ENCODE results near the gene CD1C. TPM values are rescaled to one million over a fixed set of nuclear protein-coding genes. Genes with fewer than 3 reads are reported as not detected.
"Not testable (repeated sequence)": the region's sequence is repeated elsewhere in the genome, so short reads cannot be mapped to it uniquely, and the experiment has no call there.

CD1C gene
- total RNA-seq, 1 donor from 2014 or later: 0.41 TPM

DNA sequence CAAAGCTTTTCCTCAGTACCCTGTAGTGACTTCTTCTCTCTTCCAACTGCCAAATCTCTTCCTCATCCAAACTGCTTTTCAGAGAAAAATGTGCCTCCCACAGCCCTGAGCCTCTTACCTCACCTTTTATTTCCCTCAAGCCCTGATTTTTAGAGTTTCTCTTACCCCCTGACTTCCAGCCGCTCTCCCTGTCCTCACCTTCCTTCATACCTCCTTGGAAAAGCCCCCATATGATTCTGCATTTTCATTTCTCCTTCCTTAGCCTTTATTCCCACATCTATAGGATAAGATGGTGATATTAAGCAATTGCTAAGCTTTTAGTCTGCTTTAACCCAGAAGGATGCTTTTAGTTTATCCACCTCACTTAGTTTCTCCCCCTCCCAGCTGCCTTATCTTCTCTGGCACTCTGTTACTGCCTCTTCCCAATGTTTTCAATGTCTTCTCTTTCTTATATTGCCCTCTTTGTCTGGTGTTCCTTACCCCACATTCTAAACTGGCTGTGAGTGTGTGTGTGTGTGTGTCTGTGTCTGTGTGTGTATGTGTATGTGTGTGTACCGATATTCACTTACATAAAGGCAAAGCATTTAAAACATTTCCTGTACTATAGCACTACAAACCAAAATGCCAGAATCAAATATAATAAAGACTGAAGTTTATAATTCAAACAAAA lies 41.9 kb downstream of the CD1C start, which contains the start of gene CD1B:
CD1B (minus strand) TSS at position 51 of the 670 bp plus-strand sequence. CDS start 108 bp downstream, outside the sequence.
- H3K9me3 ChIP-seq (replicated peaks): no peaks in the 10 kb centered on the region
- TF ChIP-seq, protein P1, sequence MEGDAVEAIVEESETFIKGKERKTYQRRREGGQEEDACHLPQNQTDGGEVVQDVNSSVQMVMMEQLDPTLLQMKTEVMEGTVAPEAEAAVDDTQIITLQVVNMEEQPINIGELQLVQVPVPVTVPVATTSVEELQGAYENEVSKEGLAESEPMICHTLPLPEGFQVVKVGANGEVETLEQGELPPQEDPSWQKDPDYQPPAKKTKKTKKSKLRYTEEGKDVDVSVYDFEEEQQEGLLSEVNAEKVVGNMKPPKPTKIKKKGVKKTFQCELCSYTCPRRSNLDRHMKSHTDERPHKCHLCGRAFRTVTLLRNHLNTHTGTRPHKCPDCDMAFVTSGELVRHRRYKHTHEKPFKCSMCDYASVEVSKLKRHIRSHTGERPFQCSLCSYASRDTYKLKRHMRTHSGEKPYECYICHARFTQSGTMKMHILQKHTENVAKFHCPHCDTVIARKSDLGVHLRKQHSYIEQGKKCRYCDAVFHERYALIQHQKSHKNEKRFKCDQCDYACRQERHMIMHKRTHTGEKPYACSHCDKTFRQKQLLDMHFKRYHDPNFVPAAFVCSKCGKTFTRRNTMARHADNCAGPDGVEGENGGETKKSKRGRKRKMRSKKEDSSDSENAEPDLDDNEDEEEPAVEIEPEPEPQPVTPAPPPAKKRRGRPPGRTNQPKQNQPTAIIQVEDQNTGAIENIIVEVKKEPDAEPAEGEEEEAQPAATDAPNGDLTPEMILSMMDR (IDR thresholded peaks at IDR 0.05; ENCODE audit: borderline replicate concordance): no peak
- no peak for DNase-seq
- no peaks in the 10 kb centered on the region for H3K4me1 ChIP-seq
- no peak within 1 kb of the TSS for H3K4me3 ChIP-seq
- no peak within 1 kb of the TSS for H3K27ac ChIP-seq (replicated peaks)
- peaks cover 16% of the 10 kb centered on the region for H3K27me3 ChIP-seq (ENCODE audit: low read depth)
- intact Hi-C loops (cut with micrococcal nuclease): no loop called here
- H3K36me3 ChIP-seq: no peaks in the 10 kb centered on the region

DNA sequence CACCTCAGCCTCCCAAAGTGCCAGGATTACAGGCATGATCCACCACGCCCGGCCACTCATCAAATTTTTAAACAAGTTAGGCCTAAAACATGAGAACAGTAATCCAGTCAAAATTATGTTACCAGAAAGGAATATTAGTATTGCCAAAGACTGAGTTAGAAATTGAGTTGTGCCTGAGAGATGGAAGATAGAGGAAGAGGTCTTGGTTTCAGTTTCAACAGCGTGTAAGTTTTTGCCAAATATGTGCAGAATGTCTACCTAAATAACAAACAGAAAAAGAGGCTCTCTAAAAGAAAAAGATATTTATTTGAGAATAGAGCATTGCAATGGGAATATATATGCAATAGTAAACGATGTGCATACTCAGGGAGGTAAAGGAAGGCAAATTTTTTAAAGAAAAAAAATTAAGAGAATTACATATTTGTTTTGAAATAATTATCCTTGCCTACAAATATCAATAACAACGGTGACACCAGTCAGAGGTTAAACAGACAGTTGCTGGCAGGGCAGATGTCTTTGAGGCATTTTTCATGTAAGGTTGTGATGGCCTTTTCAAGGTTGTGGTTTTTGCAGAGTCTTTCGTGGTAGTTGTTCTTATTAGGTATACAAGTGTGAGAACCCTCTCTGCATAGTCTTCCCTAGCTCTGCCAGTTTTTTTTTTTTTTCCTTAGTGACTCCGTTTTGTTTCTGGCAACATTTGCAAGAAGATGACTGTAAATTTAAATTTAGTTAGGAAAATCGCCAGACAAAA lies 43.9 kb downstream of the CD1C start:
- intact Hi-C loops (cut with micrococcal nuclease): no loop called here
- DNase-seq: no peak
- Histone ChIP-seq H3K36me3 (no peaks in the 10 kb centered on the region), H3K27me3 (ENCODE audit: low read depth) (peaks cover 16% of the 10 kb centered on the region), H3K4me3 (no peak overlapping the region), H3K27ac (replicated peaks) (no peak overlapping the region), H3K9me3 (replicated peaks) (peaks cover 13% of the 10 kb centered on the region), H3K4me1 (no peaks in the 10 kb centered on the region)
- TF ChIP-seq, protein P1 (IDR thresholded peaks at IDR 0.05; ENCODE audit: borderline replicate concordance): no peak

DNA sequence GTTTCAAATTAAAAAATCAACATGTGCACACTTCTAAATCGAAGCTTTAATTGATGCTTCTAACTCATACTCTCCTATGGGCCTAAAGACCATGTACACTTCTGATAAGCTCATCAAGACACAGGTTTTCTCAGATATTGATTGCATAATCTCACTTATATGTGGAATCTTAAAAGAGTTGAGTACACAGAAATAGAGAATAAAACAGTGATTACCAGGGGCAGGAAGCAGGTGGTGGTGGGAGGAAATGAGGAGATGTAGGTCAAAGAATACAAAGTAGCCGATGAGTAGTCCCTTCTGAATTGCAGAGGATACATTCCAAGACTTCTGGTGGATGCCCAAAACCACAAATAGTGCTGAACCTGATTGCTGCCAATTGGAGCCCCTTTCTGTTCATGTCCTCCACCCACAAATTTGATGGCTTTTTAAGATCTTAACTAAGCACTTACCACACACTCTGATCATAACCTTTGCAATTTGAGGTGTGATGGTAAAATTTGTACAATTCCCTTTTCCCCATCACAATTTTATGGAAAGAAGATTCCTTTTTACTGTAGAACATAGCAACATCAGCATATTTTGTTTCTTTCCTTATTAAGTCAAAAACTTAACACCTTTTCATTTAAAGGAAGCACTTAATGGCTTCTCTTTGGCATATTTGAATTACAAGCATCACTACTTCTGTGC lies 44.9 kb downstream of the CD1C start:
- Histone ChIP-seq H3K4me1 (no peaks in the 10 kb centered on the region), H3K36me3 (no peaks in the 10 kb centered on the region), H3K27ac (replicated peaks) (no peak overlapping the region), H3K27me3 (ENCODE audit: low read depth) (peaks cover 16% of the 10 kb centered on the region), H3K4me3 (no peak overlapping the region), H3K9me3 (replicated peaks) (peaks cover 21% of the 10 kb centered on the region)
- intact Hi-C loops (cut with micrococcal nuclease): no loop called here
- no peak for DNase-seq
- TF ChIP-seq, protein P1 (IDR thresholded peaks at IDR 0.05; ENCODE audit: borderline replicate concordance): no peak

DNA sequence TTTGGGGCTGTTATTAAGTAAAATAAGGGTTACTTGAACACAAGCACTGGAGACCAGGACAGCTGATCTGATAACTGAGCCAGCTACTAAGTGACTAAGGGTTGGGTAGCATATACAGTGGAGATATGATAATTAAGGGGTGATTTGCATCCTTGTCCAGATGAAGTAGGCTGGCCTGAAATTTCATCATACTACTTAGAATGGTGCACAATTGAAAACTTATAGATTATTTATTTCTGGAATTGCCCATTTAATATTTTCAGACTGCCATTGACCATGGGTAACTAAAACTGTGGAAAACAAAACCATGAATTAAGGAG lies 45.5 kb downstream of the CD1C start:
- intact Hi-C loops (cut with micrococcal nuclease): no loop called here

DNA sequence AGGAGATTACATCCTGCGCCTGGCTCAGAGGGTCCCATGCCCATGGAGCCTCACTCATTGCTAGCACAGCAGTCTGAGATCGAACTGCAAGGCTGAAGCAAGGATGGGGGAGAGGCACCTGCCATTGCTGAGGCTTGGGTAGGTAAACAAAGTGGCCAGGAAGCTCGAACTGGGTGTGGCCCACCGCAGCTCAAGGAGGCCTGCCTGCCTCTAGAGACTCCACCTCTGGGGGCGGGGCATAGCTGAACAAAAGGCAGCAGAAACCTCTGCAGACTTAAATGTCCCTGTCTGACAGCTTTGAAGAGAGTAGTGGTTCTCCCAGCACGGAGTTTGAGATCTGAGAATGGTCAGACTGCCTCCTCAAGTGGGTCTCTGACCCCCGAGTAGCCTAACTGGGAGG lies 46.7 kb downstream of the CD1C start:
- intact Hi-C loops (cut with micrococcal nuclease): not testable (repeated sequence)
- peaks cover 34% of the 10 kb centered on the region for H3K9me3 ChIP-seq (replicated peaks)

More for the DNA sequence above, 45.5 kb downstream of the CD1C start:
- Histone ChIP-seq H3K4me3 (no peak overlapping the region), H3K9me3 (replicated peaks) (peaks cover 26% of the 10 kb centered on the region), H3K4me1 (no peaks in the 10 kb centered on the region), H3K36me3 (no peaks in the 10 kb centered on the region), H3K27me3 (ENCODE audit: low read depth) (peaks cover 16% of the 10 kb centered on the region), H3K27ac (replicated peaks) (no peak overlapping the region)
- DNase-seq: no peak
- TF ChIP-seq, protein P1 (IDR thresholded peaks at IDR 0.05; ENCODE audit: borderline replicate concordance): no peak

More for the DNA sequence above, 46.7 kb downstream of the CD1C start:
- H3K4me3 ChIP-seq; DNase-seq; H3K36me3 ChIP-seq; H3K27ac ChIP-seq (replicated peaks); H3K4me1 ChIP-seq: not testable (repeated sequence)
- H3K27me3 ChIP-seq (ENCODE audit: low read depth): peaks cover 16% of the 10 kb centered on the region

Other genes with a start within 250 kb of the CD1C start
- gene CD1D, start 109.0 kb upstream of the CD1C start, total RNA-seq: 1.4 TPM
- not detected for gene CD1A, start 35.5 kb upstream of the CD1C start, total RNA-seq
- gene CD1B, start 41.6 kb downstream of the CD1C start, total RNA-seq: not detected
- not detected for gene CD1E, start 64.0 kb downstream of the CD1C start, total RNA-seq
- gene OR10T2, start 109.5 kb downstream of the CD1C start, total RNA-seq: not detected
- gene OR10K2, start 136.3 kb downstream of the CD1C start, total RNA-seq: not detected
- gene OR10K1, start 171.9 kb downstream of the CD1C start, total RNA-seq: not detected
- gene OR10R2, start 182.3 kb downstream of the CD1C start, total RNA-seq: not detected

Data from left ventricle myocardium inferior (tissue), 1 donor.